Measurements from ENCODE around the gene ATP5ME. TPM values are rescaled to one million over a fixed set of nuclear protein-coding genes. Genes with fewer than 3 reads are reported as not detected.

The ATP5ME gene
- total and polyA plus RNA-seq, 2 donors from 2014 or later: 248 to 1,928 TPM

- Histone ChIP-seq H3K27ac (ENCODE audit: low read depth in 2 of 2, low read length in 2 of 2) (no peak overlapping the region), H3K9me3 (ENCODE audit: control insufficient read depth in 2 of 3, insufficient read depth in 1 of 3, low read length in 3 of 3) (no peaks in the 10 kb centered on the region), H3K4me1 (ENCODE audit: control insufficient read depth in 2 of 3, insufficient read depth in 2 of 3, low read depth in 1 of 3, low read length in 3 of 3) (peaks cover 0 to 6% (median 0%) of the 10 kb centered on the region in 3 donors), H3K9ac (ENCODE audit: low read length in 3 of 3) (no peak overlapping the region), H3K27me3 (ENCODE audit: control insufficient read depth, insufficient read depth, low read length) (no peaks in the 10 kb centered on the region), H3K4me3 (ENCODE audit: low read length in 3 of 3) (no peak overlapping the region), H3K36me3 (ENCODE audit: control insufficient read depth in 2 of 3, insufficient read depth in 3 of 3, low read length in 3 of 3) (no peaks in the 10 kb centered on the region)
- FAIRE-seq: no peak
- TF ChIP-seq CTCF (IDR thresholded peaks at IDR 0.05; ENCODE audit: borderline replicate concordance, extremely low read depth, insufficient read depth): no peak
- intact Hi-C loops (cut with DNase I): no loop called here
- DNase-seq: peak in 2 of 5 donors; percentile 19 to 37
Observed at GRCh38 chr4:661231-661630, 12.8 kb downstream of the ATP5ME start.

- intact Hi-C loops (cut with DNase I): no loop called here
- no peak overlapping the region for H3K27ac ChIP-seq (ENCODE audit: low read depth in 2 of 2, low read length in 2 of 2)
- TF ChIP-seq CTCF (IDR thresholded peaks at IDR 0.05; ENCODE audit: borderline replicate concordance, extremely low read depth, insufficient read depth): no peak
- FAIRE-seq (no peak), DNase-seq (peak in 1 of 5 donors; percentile 70)
- peaks cover 0 to 6% (median 0%) of the 10 kb centered on the region in 3 donors for H3K4me1 ChIP-seq (ENCODE audit: control insufficient read depth in 2 of 3, insufficient read depth in 2 of 3, low read depth in 1 of 3, low read length in 3 of 3)
- no peak overlapping the region for H3K4me3 ChIP-seq (ENCODE audit: low read length in 3 of 3)
- no peaks in the 10 kb centered on the region for H3K36me3 ChIP-seq (ENCODE audit: control insufficient read depth in 2 of 3, insufficient read depth in 3 of 3, low read length in 3 of 3)
- no peak overlapping the region for H3K9ac ChIP-seq (ENCODE audit: low read length in 3 of 3)
- H3K9me3 ChIP-seq (ENCODE audit: control insufficient read depth in 2 of 3, insufficient read depth in 1 of 3, low read length in 3 of 3): no peaks in the 10 kb centered on the region
- H3K27me3 ChIP-seq (ENCODE audit: control insufficient read depth, insufficient read depth, low read length): no peaks in the 10 kb centered on the region
Observed at GRCh38 chr4:660401-660800, 13.7 kb downstream of the ATP5ME start.

- peak in 1 of 5 donors; percentile 38 for DNase-seq
- Histone ChIP-seq H3K27ac (ENCODE audit: low read depth in 2 of 2, low read length in 2 of 2) (no peak overlapping the region), H3K27me3 (ENCODE audit: control insufficient read depth, insufficient read depth, low read length) (no peaks in the 10 kb centered on the region), H3K4me3 (ENCODE audit: low read length in 3 of 3) (no peak overlapping the region), H3K4me1 (ENCODE audit: control insufficient read depth in 2 of 3, insufficient read depth in 2 of 3, low read depth in 1 of 3, low read length in 3 of 3) (peaks cover 0 to 6% (median 0%) of the 10 kb centered on the region in 3 donors), H3K9ac (ENCODE audit: low read length in 3 of 3) (no peak overlapping the region), H3K36me3 (ENCODE audit: control insufficient read depth in 2 of 3, insufficient read depth in 3 of 3, low read length in 3 of 3) (no peaks in the 10 kb centered on the region), H3K9me3 (ENCODE audit: control insufficient read depth in 2 of 3, insufficient read depth in 1 of 3, low read length in 3 of 3) (no peaks in the 10 kb centered on the region)
- intact Hi-C loops (cut with DNase I): no loop called here
- no peak for FAIRE-seq
- no peak for TF ChIP-seq CTCF (IDR thresholded peaks at IDR 0.05; ENCODE audit: borderline replicate concordance, extremely low read depth, insufficient read depth)
Observed at GRCh38 chr4:659851-660250, 14.2 kb downstream of the ATP5ME start.

Measured in kidney (tissue), 14 donors.